ENCODE results near the gene OSBP2.

OSBP2 gene

GRCh38 chr22:30858976-30859713, 164.5 kb downstream of the OSBP2 start:
- TF ChIP-seq FOXP2 (optimal IDR thresholded peaks at IDR 0.05; ENCODE audit: borderline replicate concordance, extremely low read depth, extremely low read length, insufficient read depth), result no peak
- no peak for TF ChIP-seq SIN3A (IDR thresholded peaks at IDR 0.05; ENCODE audit: borderline replicate concordance, insufficient read depth, low read length)
- TF ChIP-seq TAF1 (IDR thresholded peaks at IDR 0.05; ENCODE audit: borderline replicate concordance, insufficient read depth, low read length), result no peak
- TF ChIP-seq POLR2AphosphoS5 (IDR thresholded peaks at IDR 0.05; ENCODE audit: low read depth, low read length), result no peak

- TF ChIP-seq POLR2AphosphoS5 (IDR thresholded peaks at IDR 0.05; ENCODE audit: low read depth, low read length) (no peak), SIN3A (IDR thresholded peaks at IDR 0.05; ENCODE audit: borderline replicate concordance, insufficient read depth, low read length) (no peak), FOXP2 (optimal IDR thresholded peaks at IDR 0.05; ENCODE audit: borderline replicate concordance, extremely low read depth, extremely low read length, insufficient read depth) (no peak), REST (IDR thresholded peaks at IDR 0.05; ENCODE audit: insufficient read depth in 1 of 2, low read depth in 2 of 2, low read length in 2 of 2) (no peak), TAF1 (IDR thresholded peaks at IDR 0.05; ENCODE audit: borderline replicate concordance, insufficient read depth, low read length) (no peak)
These were observed 165.0 kb downstream of the OSBP2 start for GRCh38 chr22:30859714-30860095.

GRCh38 chr22:30860176-30861105, 165.8 kb downstream of the OSBP2 start:
- TF ChIP-seq FOXP2 (optimal IDR thresholded peaks at IDR 0.05; ENCODE audit: borderline replicate concordance, extremely low read depth, extremely low read length, insufficient read depth), result no peak

GRCh38 chr22:30861131-30861530, 166.5 kb downstream of the OSBP2 start:
- TF ChIP-seq REST (IDR thresholded peaks at IDR 0.05; ENCODE audit: insufficient read depth in 1 of 2, low read depth in 2 of 2, low read length in 2 of 2) (no peak), POLR2AphosphoS5 (IDR thresholded peaks at IDR 0.05; ENCODE audit: low read depth, low read length) (no peak), TAF1 (IDR thresholded peaks at IDR 0.05; ENCODE audit: borderline replicate concordance, insufficient read depth, low read length) (no peak), SIN3A (IDR thresholded peaks at IDR 0.05; ENCODE audit: borderline replicate concordance, insufficient read depth, low read length) (no peak), FOXP2 (optimal IDR thresholded peaks at IDR 0.05; ENCODE audit: borderline replicate concordance, extremely low read depth, extremely low read length, insufficient read depth) (no peak)

- TF ChIP-seq REST (IDR thresholded peaks at IDR 0.05; ENCODE audit: insufficient read depth in 1 of 2, low read depth in 2 of 2, low read length in 2 of 2) (no peak), POLR2AphosphoS5 (IDR thresholded peaks at IDR 0.05; ENCODE audit: low read depth, low read length) (no peak), FOXP2 (optimal IDR thresholded peaks at IDR 0.05; ENCODE audit: borderline replicate concordance, extremely low read depth, extremely low read length, insufficient read depth) (no peak), SIN3A (IDR thresholded peaks at IDR 0.05; ENCODE audit: borderline replicate concordance, insufficient read depth, low read length) (no peak), TAF1 (IDR thresholded peaks at IDR 0.05; ENCODE audit: borderline replicate concordance, insufficient read depth, low read length) (no peak)
These were observed 167.2 kb downstream of the OSBP2 start for GRCh38 chr22:30861688-30862552.

Measured in PFSK-1 (cell line).